IMR-90 (cell line): ENCODE measurements around the gene ATXN1. TPM values are rescaled to one million over a fixed set of nuclear protein-coding genes. Genes with fewer than 3 reads are reported as not detected.

Source experiments
- ATAC-seq: fragments of 200-7000 bp; cut with Tn5 transposase; 2 replicates; pipeline ENCODE4 v1.9.1; 2020; ENCODE audit warnings: low read depth, mild to moderate bottlenecking, moderate library complexity
- BruUV-seq: library from RNA; stranded (reverse); fragments of 400-500 nt; replicated peaks from 2 replicates; lab custom pipeline; 2021; lab: Mats Ljungman, UMichigan
- CTCF ChIA-PET: fragments of 300-600 bp; formaldehyde crosslinking; extraction: SDS; loops from one replicate; lab custom pipeline; 2021; ENCODE audit warnings: antibody characterized with exemption; lab: Yijun Ruan, JAX
- POLR2A ChIA-PET: fragments of 300-600 bp; sonication (Branson Sonifier 250); formaldehyde crosslinking; loops from one replicate; lab custom pipeline; 2022; ENCODE audit warnings: antibody characterized with exemption; ENCODE audit not compliant: unreplicated experiment; lab: Charles Lee
- DNase-seq: peaks from one replicate; pipeline ENCODE4 v3.0.0; 2013
- H2AFZ ChIP-seq: replicated peaks from 2 replicates; pipeline ENCODE3; 2013; ENCODE audit warnings: low read length, mild to moderate bottlenecking; ENCODE audit not compliant: poor library complexity
- H2AK5ac ChIP-seq: 2 replicates; pipeline ENCODE4 v1.6.1; 2013; ENCODE audit warnings: low read depth, low read length, inconsistent platforms
- H2AK9ac ChIP-seq: replicated peaks from 2 replicates; pipeline ENCODE3; 2013; ENCODE audit warnings: mild to moderate bottlenecking, low read depth, low read length, moderate library complexity; ENCODE audit not compliant: poor library complexity
- H2BK120ac ChIP-seq: 2 replicates; pipeline ENCODE4 v1.6.1; 2013; ENCODE audit warnings: low read depth, low read length, inconsistent platforms
- H2BK15ac ChIP-seq: 3 replicates; pipeline ENCODE4 v1.6.1; 2013; ENCODE audit warnings: low read depth, low read length, inconsistent platforms
- H2BK20ac ChIP-seq: 2 replicates; pipeline ENCODE4 v1.6.1; 2013; ENCODE audit warnings: low read depth, mild to moderate bottlenecking, inconsistent platforms, low read length, moderate library complexity
- H2BK5ac ChIP-seq: 2 replicates; pipeline ENCODE4 v1.6.1; 2013; ENCODE audit warnings: mild to moderate bottlenecking, low read depth, low read length, inconsistent platforms; ENCODE audit not compliant: poor library complexity, severe bottlenecking
- H3K14ac ChIP-seq: replicated peaks from 2 replicates; pipeline ENCODE4 v1.6.1; 2013; ENCODE audit warnings: low read depth, low read length, inconsistent platforms
- H3K18ac ChIP-seq: 2 replicates; pipeline ENCODE4 v1.6.1; 2013; ENCODE audit warnings: low read depth, low read length, control low read depth
- H3K23ac ChIP-seq: 2 replicates; pipeline ENCODE4 v1.6.1; 2013; ENCODE audit warnings: low read depth, low read length, inconsistent platforms
- H3K27ac ChIP-seq: 2 replicates; pipeline ENCODE4 v1.5.1; 2013; ENCODE audit warnings: mild to moderate bottlenecking, control low read depth, low read length; ENCODE audit not compliant: insufficient read depth
- H3K27me3 ChIP-seq: 2 replicates; pipeline ENCODE4 v1.6.1; 2013; ENCODE audit warnings: low read length; ENCODE audit not compliant: control insufficient read depth, insufficient read depth
- H3K36me3 ChIP-seq: 2 replicates; pipeline ENCODE4 v1.6.1; 2013; ENCODE audit warnings: low read length, mixed read lengths; ENCODE audit not compliant: control insufficient read depth, insufficient read depth
- H3K4ac ChIP-seq: 2 replicates; pipeline ENCODE4 v1.6.1; 2013; ENCODE audit warnings: low read depth, low read length, inconsistent platforms
- H3K4me1 ChIP-seq: 2 replicates; pipeline ENCODE4 v1.6.1; 2013; ENCODE audit warnings: low read length, mixed read lengths; ENCODE audit not compliant: control insufficient read depth, insufficient read depth
- H3K4me2 ChIP-seq: 2 replicates; pipeline ENCODE4 v1.6.1; 2013; ENCODE audit warnings: low read depth, mild to moderate bottlenecking, control low read depth, low read length, moderate library complexity
- H3K4me3 ChIP-seq: 2 replicates; pipeline ENCODE4 v1.5.1; 2013; ENCODE audit warnings: low read depth, mild to moderate bottlenecking, control low read depth, low read length, moderate library complexity; ENCODE audit not compliant: insufficient read depth
- H3K56ac ChIP-seq: 2 replicates; pipeline ENCODE4 v1.6.1; 2013; ENCODE audit warnings: low read length, inconsistent platforms; ENCODE audit not compliant: insufficient read depth; ENCODE audit errors: extremely low read depth
- H3K79me1 ChIP-seq, 2 experiments: 2 replicates each; pipeline ENCODE4 v1.6.1; 2013; ENCODE audit warnings: low read length in 2 of 2, inconsistent platforms in 1 of 2, low read depth in 1 of 2
- H3K9ac ChIP-seq: 2 replicates; pipeline ENCODE4 v1.6.1; 2013; ENCODE audit warnings: low read depth, low read length, control low read depth
- H3K9me1 ChIP-seq: 2 replicates; pipeline ENCODE4 v1.6.1; 2013; ENCODE audit warnings: low read length, inconsistent platforms; ENCODE audit not compliant: insufficient read depth
- H3K9me3 ChIP-seq: 2 replicates; pipeline ENCODE4 v1.6.1; 2013; ENCODE audit warnings: low read length; ENCODE audit not compliant: control insufficient read depth, insufficient read depth
- H4K20me1 ChIP-seq: 2 replicates; pipeline ENCODE4 v1.6.1; 2013; ENCODE audit warnings: low read length, inconsistent platforms; ENCODE audit not compliant: insufficient read depth
- H4K5ac ChIP-seq: 2 replicates; pipeline ENCODE4 v1.6.1; 2013; ENCODE audit warnings: mild to moderate bottlenecking, low read depth, low read length, control low read depth
- H4K8ac ChIP-seq, 2 experiments: 2 replicates each; pipeline ENCODE4 v1.6.1; 2013; ENCODE audit warnings: low read depth in 2 of 2, low read length in 2 of 2, control low read depth in 1 of 2, inconsistent platforms in 1 of 2
- H4K91ac ChIP-seq: 2 replicates; pipeline ENCODE4 v1.6.1; 2013; ENCODE audit warnings: low read depth, low read length, inconsistent platforms; ENCODE audit not compliant: insufficient read depth
- BHLHE40 ChIP-seq: fragments of 150-350 bp; IDR thresholded peaks from 2 replicates; pipeline ENCODE4 v1.6.1; 2016; ENCODE audit warnings: mild to moderate bottlenecking, low read depth, low read length
- CEBPB ChIP-seq: IDR thresholded peaks from 2 replicates; pipeline ENCODE4 v1.6.1; 2012; ENCODE audit warnings: low read depth, low read length, improper control_type of control experiment
- CHD1 ChIP-seq: IDR thresholded peaks from 2 replicates; pipeline ENCODE4 v1.6.1; 2012; ENCODE audit warnings: low read depth, low read length, improper control_type of control experiment
- CTCF ChIP-seq: conservative IDR thresholded peaks from 2 replicates; pipeline ENCODE4 v1.5.1; 2012; ENCODE audit warnings: mild to moderate bottlenecking, low read depth, low read length, improper control_type of control experiment
- ELK1 ChIP-seq: fragments of 150-350 bp; IDR thresholded peaks from 2 replicates; pipeline ENCODE4 v1.6.1; 2016; ENCODE audit warnings: low read depth, mild to moderate bottlenecking, low read length, moderate library complexity, borderline replicate concordance
- FOS ChIP-seq: fragments of 150-350 bp; IDR thresholded peaks from 2 replicates; pipeline ENCODE4 v1.6.1; 2016; ENCODE audit warnings: low read depth, low read length
- MAZ ChIP-seq: IDR thresholded peaks from 2 replicates; pipeline ENCODE4 v1.6.1; 2012; ENCODE audit warnings: low read depth, mild to moderate bottlenecking, low read length, improper control_type of control experiment, moderate library complexity, borderline replicate concordance
- POLR2A ChIP-seq: IDR thresholded peaks from 2 replicates; pipeline ENCODE4 v1.6.1; 2012; ENCODE audit warnings: mild to moderate bottlenecking, low read depth, low read length
- RAD21 ChIP-seq: IDR thresholded peaks from 2 replicates; pipeline ENCODE4 v1.6.1; 2012; ENCODE audit warnings: low read length, improper control_type of control experiment
- RCOR1 ChIP-seq: IDR thresholded peaks from 2 replicates; pipeline ENCODE4 v1.6.1; 2012; ENCODE audit warnings: mild to moderate bottlenecking, low read length, improper control_type of control experiment; ENCODE audit not compliant: insufficient replicate concordance
- RFX5 ChIP-seq: IDR thresholded peaks from 2 replicates; pipeline ENCODE4 v1.8.0; 2012; ENCODE audit warnings: low read depth, mild to moderate bottlenecking, low read length, moderate library complexity
- USF2 ChIP-seq: fragments of 150-350 bp; IDR thresholded peaks from 2 replicates; pipeline ENCODE4 v1.6.1; 2017; ENCODE audit warnings: mild to moderate bottlenecking, antibody characterized with exemption, low read length, low read depth
- WGBS, 2 experiments: methylation state at CpG; one replicate each; pipeline versions ENCODE4 v1.1.5 to v1.1.7; 2013; ENCODE audit warnings: missing lambda C conversion rate in 2 of 2; ENCODE audit not compliant: insufficient read length in 1 of 2; ENCODE audit errors: extremely low coverage in 2 of 2; 5-methylcytosine and 5-hydroxymethylcytosine counted together
- dilution Hi-C: fragments of 300-500 bp; cut with HindIII; formaldehyde crosslinking; loops from one replicate; pipeline ENCODE4 v1.14.3; 2018; ENCODE audit warnings: low sequenced_read_pairs; ENCODE audit not compliant: unreplicated experiment
- in situ Hi-C: fragments of 300-500 bp; cut with MboI; formaldehyde crosslinking; loops from 3 replicates; pipeline ENCODE4 v1.14.3; 2019; ENCODE audit warnings: low sequenced_read_pairs, inconsistent platforms, mixed read lengths
- intact Hi-C: fragments of 100-400 bp; cut with micrococcal nuclease; formaldehyde crosslinking; loops from 2 replicates; pipeline ENCODE4 v1.10.0; 2022
- polyA plus RNA-seq, 3 experiments: library from polyadenylated mRNA; depleted of rRNA; stranded (reverse); fragments of >200 nt; gene quantifications; 2 replicates each; pipeline ENCODE4 v1.2.3, GENCODE V29; 2012; ENCODE audit warnings: low replicate concordance in 1 of 3
- total RNA-seq: library from RNA; depleted of rRNA; stranded (reverse); fragments of >200 nt; gene quantifications from 2 replicates; pipeline ENCODE4 v1.2.3, GENCODE V29; 2012

ATXN1 gene
- total and polyA plus RNA-seq, 2 of the 4 experiments (the other 2 are of a cell fraction) = 7.3 to 11.1 TPM

- DNase-seq = no peak
- no CpG with 5 or more reads among the region's 4 CpGs for WGBS, 2 experiments
- dilution Hi-C loops = no loop called here
Observed at GRCh38 chr6:16314296-16314695, 447.0 kb downstream of the ATXN1 start.

More at GRCh38 chr6:16314296-16314695, 447.0 kb downstream of the ATXN1 start:
- Histone ChIP-seq H3K18ac (no peak overlapping the region), H4K5ac (no peak overlapping the region), H3K14ac (no peak overlapping the region), H3K4ac (no peak overlapping the region), H2BK20ac (no peak overlapping the region), H3K27me3 (no peaks in the 10 kb centered on the region), H3K23ac (no peak overlapping the region), H3K9me3 (no peaks in the 10 kb centered on the region), H2AK5ac (no peak overlapping the region), H4K8ac (no peak overlapping the region), H4K91ac (no peak overlapping the region), H3K27ac (no peak overlapping the region), H3K36me3 (peaks cover 2% of the 10 kb centered on the region; the same call in 1 of the 2 replicates), H3K9me1 (peaks cover 17% of the 10 kb centered on the region), H2AFZ (no peak overlapping the region), H2AK9ac (no peak overlapping the region), H3K4me3 (no peak overlapping the region), H3K9ac (no peak overlapping the region), H4K20me1 (peaks cover 14% of the 10 kb centered on the region), H3K4me2 (no peak overlapping the region), H3K4me1 (peaks cover 7% of the 10 kb centered on the region), H3K56ac (no peak overlapping the region), H2BK120ac (no peak overlapping the region), H3K79me1 (peaks cover 5 to 11% of the 10 kb centered on the region in 2 experiments; a peak in 2 of 4 replicates), H2BK5ac (no peak overlapping the region), H2BK15ac (no peak overlapping the region)
- intact Hi-C loops = no loop called here
- BruUV-seq = no TSS peak
- no peak for ATAC-seq
- CTCF ChIA-PET = no interaction called here
- POLR2A ChIA-PET = no interaction called here
- TF ChIP-seq ELK1 (no peak), USF2 (no peak), RCOR1 (no peak), RFX5 (no peak), CEBPB (no peak), BHLHE40 (no peak), MAZ (no peak), POLR2A (no peak), RAD21 (no peak), CHD1 (no peak), CTCF (no peak), FOS (no peak)
- in situ Hi-C loops = no loop called here
